H1 (cell line): ENCODE measurements around the gene LAMP1. TPM values are rescaled to one million over a fixed set of nuclear protein-coding genes. Genes with fewer than 3 reads are reported as not detected.

Experiments
- E2F6 ChIP-seq: IDR thresholded peaks from 2 replicates; pipeline ENCODE4 v1.6.1; 2012; ENCODE audit warnings: inconsistent platforms
- FOSL1 ChIP-seq: IDR thresholded peaks from 2 replicates; pipeline ENCODE4 v1.6.1; 2011; ENCODE audit warnings: mild to moderate bottlenecking, low read depth, low read length, moderate library complexity; ENCODE audit not compliant: insufficient read depth
- HDAC6 ChIP-seq: IDR thresholded peaks from one replicate; pipeline ENCODE4 v1.7.1; 2012; ENCODE audit warnings: low read depth, mild to moderate bottlenecking, inconsistent platforms, low read length, moderate library complexity
- RAD21 ChIP-seq, 2 experiments: IDR thresholded peaks in 1 of 2; conservative IDR thresholded peaks in 1 of 2; 2 replicates each; pipeline ENCODE4 v1.6.1; 2011; ENCODE audit warnings: low read depth in 2 of 2, low read length in 2 of 2, improper control_type of control experiment in 1 of 2, inconsistent platforms in 1 of 2, mild to moderate bottlenecking in 1 of 2, moderate library complexity in 1 of 2
- polyA plus RNA-seq, 7 experiments: library from polyadenylated mRNA; depleted of rRNA in 3 of 7; stranded (reverse) in 5 of 7; unstranded in 2 of 7; fragments of >200 nt in 5 of 7; fragments of 200-250 nt in 2 of 7; gene quantifications; 1 replicate in 5 of 7; 2 replicates in 1 of 7; 4 replicates in 1 of 7; pipeline versions ENCODE4 v1.2.1 to v1.2.3, GENCODE V29; 2011 to 2013; ENCODE audit warnings: missing spikeins in 2 of 7, mixed read lengths in 2 of 7
- total RNA-seq: library from RNA; stranded (reverse); fragmentation: NEBNext Ultra II Directional; extraction: Animal tissue kit (Norgen Biotek cat#: 25700); gene quantifications from 2 replicates; pipeline ENCODE4 v1.2.1, GENCODE V29; 2021

LAMP1 gene
- total and polyA plus RNA-seq, 2 of the 8 experiments (the other 6 are each of a cell fraction or from before 2014, with no cell fraction given) = 97.6 to 140 TPM

- TF ChIP-seq RAD21 (IDR thresholded peaks at IDR 0.05 in 1 of 2, conservative IDR thresholded peaks at IDR 0.05 in 1 of 2; ENCODE audit: low read depth in 2 of 2, low read length in 2 of 2) (no peak), HDAC6 (no peak), FOSL1 (no peak), E2F6 (no peak)
Observed at GRCh38 chr13:113307491-113307890, 10.5 kb downstream of the LAMP1 start (continued).
